ENCODE data around the gene CD68. TPM values are rescaled to one million over a fixed set of nuclear protein-coding genes. Genes with fewer than 3 reads are reported as not detected.

CD68 gene, protein sequence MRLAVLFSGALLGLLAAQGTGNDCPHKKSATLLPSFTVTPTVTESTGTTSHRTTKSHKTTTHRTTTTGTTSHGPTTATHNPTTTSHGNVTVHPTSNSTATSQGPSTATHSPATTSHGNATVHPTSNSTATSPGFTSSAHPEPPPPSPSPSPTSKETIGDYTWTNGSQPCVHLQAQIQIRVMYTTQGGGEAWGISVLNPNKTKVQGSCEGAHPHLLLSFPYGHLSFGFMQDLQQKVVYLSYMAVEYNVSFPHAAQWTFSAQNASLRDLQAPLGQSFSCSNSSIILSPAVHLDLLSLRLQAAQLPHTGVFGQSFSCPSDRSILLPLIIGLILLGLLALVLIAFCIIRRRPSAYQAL
- total RNA-seq = 1 to 10 TPM; 3.8 to 4.4 TPM

- Mint-ChIP-seq H3K27me3 (no peaks in the 10 kb centered on the region), H3K9me3 (no peaks in the 10 kb centered on the region), H3K36me3 (ENCODE audit: low read depth) (peaks cover 71% of the 10 kb centered on the region), H3K4me3 (peak within 1 kb of the TSS; percentile 16), H3K4me1 (peaks cover 89% of the 10 kb centered on the region), H3K27ac (peak within 1 kb of the TSS; percentile 80)
- DNase-seq = peak; percentile 52
- CTCF ChIA-PET = interaction anchor here (1.6 to 3.5 kb wide), 3 partner anchors 18 to 142 kb away, joined by 5 to 14 read pairs (median 14); partner anchors contain the start of genes SENP3, TP53 and WRAP53
- POLR2A ChIA-PET = no interaction called here
Observed at GRCh38 chr17:7579001-7579833, at the start of gene CD68. TSS of gene CD68 (plus strand) at chr17:7579638. CDS start at chr17:7579678, 40 bp downstream.

DNA sequence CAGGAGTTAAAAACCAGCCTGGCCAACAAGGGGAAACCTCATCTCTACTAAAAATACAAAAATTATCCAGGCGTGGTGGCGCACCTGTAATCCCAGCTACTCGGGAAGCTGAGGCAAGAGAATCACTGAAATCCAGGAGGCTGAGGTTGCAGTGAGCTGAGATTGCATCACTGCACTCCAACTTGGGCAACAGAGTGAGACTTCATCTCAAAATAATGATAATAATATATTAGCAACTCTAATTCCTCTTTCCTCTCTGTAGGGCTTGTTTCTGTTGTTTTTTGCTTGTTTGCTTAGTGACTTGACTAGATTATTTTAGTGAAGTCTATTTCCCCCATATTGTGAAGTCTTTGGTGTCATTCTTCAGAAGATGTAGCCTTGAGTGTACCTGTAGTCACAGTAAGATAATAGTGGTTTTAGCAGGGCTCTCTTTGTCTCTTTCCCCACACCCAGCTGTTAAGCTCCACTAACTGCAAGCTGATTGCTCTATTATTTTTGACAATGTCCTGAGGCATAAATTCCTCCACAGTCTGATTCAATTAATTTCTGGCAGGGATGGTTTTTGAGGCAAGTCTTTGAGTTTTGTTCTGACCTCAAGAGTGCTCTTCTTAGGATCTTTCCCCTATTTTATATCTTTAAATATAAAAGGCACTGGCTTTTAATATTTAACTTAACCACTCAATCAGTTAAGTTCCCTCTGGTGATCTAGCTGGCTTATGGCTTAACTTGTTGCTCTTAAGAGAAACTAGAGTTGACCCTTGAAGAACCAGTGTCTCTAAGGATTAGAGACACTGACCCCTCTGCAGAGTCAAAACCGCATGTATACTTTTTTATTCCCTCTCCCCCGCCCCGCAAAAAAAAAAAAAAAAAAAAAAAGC is 49.2 kb upstream of the CD68 start:
- DNase-seq = no peak
- Mint-ChIP-seq H3K4me1 (no peaks in the 10 kb centered on the region), H3K9me3 (peaks cover 20% of the 10 kb centered on the region), H3K36me3 (ENCODE audit: low read depth) (peaks cover 7% of the 10 kb centered on the region), H3K27ac (no peak overlapping the region), H3K27me3 (no peaks in the 10 kb centered on the region), H3K4me3 (no peak overlapping the region)
- ChIA-PET CTCF (interaction anchor here (1.0 kb wide), 1 partner anchor 17 kb away, joined by 5 read pairs; no protein-coding TSS in a partner anchor), POLR2A (no interaction called here)

DNA sequence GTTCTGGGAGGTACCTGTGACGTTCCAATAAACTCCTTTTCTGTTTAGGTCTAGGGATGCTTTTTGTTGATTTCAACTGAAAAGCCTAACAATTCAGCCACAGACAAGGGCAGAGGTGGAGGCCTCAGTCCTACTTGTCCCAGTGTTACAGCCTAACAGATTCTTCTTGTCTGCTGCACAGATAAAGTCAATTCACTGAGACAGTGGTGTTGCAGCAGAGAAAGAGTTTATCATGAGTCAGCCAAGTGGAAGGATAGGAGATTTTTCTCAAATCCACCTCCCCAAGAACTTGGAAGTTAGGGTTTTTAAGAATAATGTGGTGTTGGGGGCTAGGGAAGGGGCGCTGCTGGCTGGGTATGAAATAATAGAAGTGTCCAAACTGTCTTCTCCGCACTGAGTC is 41.4 kb upstream of the CD68 start:
- H3K27ac Mint-ChIP-seq = no peak overlapping the region
- H3K4me3 Mint-ChIP-seq = no peak overlapping the region
- ChIA-PET POLR2A (no interaction called here), CTCF (no interaction called here)
- no peaks in the 10 kb centered on the region for H3K4me1 Mint-ChIP-seq
- H3K9me3 Mint-ChIP-seq = peaks cover 13% of the 10 kb centered on the region
- peaks cover 5% of the 10 kb centered on the region for H3K36me3 Mint-ChIP-seq (ENCODE audit: low read depth)
- peaks cover under 1% of the 10 kb centered on the region for H3K27me3 Mint-ChIP-seq
- no peak for DNase-seq

GRCh38 chr17:7538891-7539545 is 40.4 kb upstream of the CD68 start:
- CTCF ChIA-PET = no interaction called here
- no peak overlapping the region for H3K27ac Mint-ChIP-seq
- no peak overlapping the region for H3K4me3 Mint-ChIP-seq
- H3K4me1 Mint-ChIP-seq = no peaks in the 10 kb centered on the region
- no peak for DNase-seq
- POLR2A ChIA-PET = no interaction called here
- H3K27me3 Mint-ChIP-seq = peaks cover 9% of the 10 kb centered on the region
- H3K36me3 Mint-ChIP-seq (ENCODE audit: low read depth) = peaks cover 5% of the 10 kb centered on the region
- H3K9me3 Mint-ChIP-seq = peaks cover 13% of the 10 kb centered on the region

DNA sequence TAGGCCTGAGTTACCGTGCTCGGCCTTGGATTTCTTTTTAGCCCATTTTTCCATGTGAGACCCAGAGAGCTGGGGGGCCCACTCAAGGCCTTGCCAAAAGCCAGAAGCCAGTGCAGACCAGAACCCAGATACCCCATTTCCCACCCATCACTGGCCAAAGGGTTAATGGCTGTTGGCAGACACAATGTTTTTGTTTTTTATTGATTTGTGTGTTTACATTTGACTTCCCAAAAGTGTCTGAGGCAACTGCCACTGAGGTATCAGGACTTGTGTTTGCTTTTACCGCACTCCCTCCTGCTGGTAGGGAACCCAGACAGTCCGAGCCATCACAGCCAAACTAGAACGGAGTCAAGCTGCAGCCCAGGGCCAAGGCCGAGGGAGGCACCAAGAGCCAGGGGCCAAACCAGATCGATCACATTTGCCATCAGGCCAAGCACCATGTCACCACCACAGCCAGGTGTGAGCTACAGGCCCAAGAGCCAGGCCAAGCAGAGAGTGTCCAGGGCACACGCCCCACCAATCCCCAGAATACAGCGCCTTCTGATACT is 38.3 kb upstream of the CD68 start:
- no peak for DNase-seq
- Mint-ChIP-seq H3K9me3 (peaks cover 13% of the 10 kb centered on the region), H3K4me1 (no peaks in the 10 kb centered on the region), H3K36me3 (ENCODE audit: low read depth) (peaks cover 5% of the 10 kb centered on the region), H3K27ac (no peak overlapping the region), H3K27me3 (peaks cover 9% of the 10 kb centered on the region), H3K4me3 (no peak overlapping the region)
- ChIA-PET CTCF (interaction anchor here (0.6 to 1.2 kb wide), 4 partner anchors 19 to 104 kb away, joined by 3 to 5 read pairs (median 3); no protein-coding TSS in a partner anchor), POLR2A (no interaction called here)

GRCh38 chr17:7544911-7545310 is 34.5 kb upstream of the CD68 start:
- Mint-ChIP-seq H3K4me3 (no peak overlapping the region), H3K9me3 (no peaks in the 10 kb centered on the region), H3K4me1 (peaks cover 17% of the 10 kb centered on the region), H3K27me3 (peaks cover 9% of the 10 kb centered on the region), H3K27ac (no peak overlapping the region), H3K36me3 (ENCODE audit: low read depth) (peaks cover 5% of the 10 kb centered on the region)
- CTCF ChIA-PET = interaction anchor here (6.0 kb wide), 1 partner anchor 16 kb away, joined by 38 read pairs; the partner anchor contains the start of gene SENP3
- DNase-seq = no peak
- POLR2A ChIA-PET = no interaction called here

- CTCF ChIA-PET = interaction anchor here (1.2 to 6.0 kb wide), 5 partner anchors 10 to 255 kb away, joined by 3 to 38 read pairs (median 4); partner anchors contain the start of genes SENP3 and TNFSF13
- Mint-ChIP-seq H3K27me3 (peaks cover 2% of the 10 kb centered on the region), H3K4me3 (peak within 1 kb of the TSS; percentile 86), H3K27ac (peak within 1 kb of the TSS; percentile 90), H3K9me3 (no peaks in the 10 kb centered on the region), H3K4me1 (peaks cover 55% of the 10 kb centered on the region), H3K36me3 (ENCODE audit: low read depth) (peaks cover 32% of the 10 kb centered on the region)
- DNase-seq = peak; percentile 69
- POLR2A ChIA-PET = no interaction called here
Observed at GRCh38 chr17:7548585-7549400, 30.6 kb upstream of the CD68 start, which contains the start of gene TNFSF12. TSS of gene TNFSF12 (plus strand) at chr17:7549058. CDS start at chr17:7549154, 96 bp downstream.

- peak overlapping the region; percentile 87 for H3K27ac Mint-ChIP-seq
- H3K36me3 Mint-ChIP-seq (ENCODE audit: low read depth) = peaks cover 36% of the 10 kb centered on the region
- no peaks in the 10 kb centered on the region for H3K9me3 Mint-ChIP-seq
- H3K27me3 Mint-ChIP-seq = no peaks in the 10 kb centered on the region
- CTCF ChIA-PET = interaction anchor here (1.2 to 6.0 kb wide), 4 partner anchors 9 to 256 kb away, joined by 3 to 38 read pairs (median 4); partner anchors contain the start of genes SENP3 and TNFSF13
- peak; percentile 53 for DNase-seq
- POLR2A ChIA-PET = no interaction called here
- H3K4me1 Mint-ChIP-seq = peaks cover 58% of the 10 kb centered on the region
- H3K4me3 Mint-ChIP-seq = peak overlapping the region; percentile 84
Observed at GRCh38 chr17:7549401-7550055, 29.9 kb upstream of the CD68 start.

DNA sequence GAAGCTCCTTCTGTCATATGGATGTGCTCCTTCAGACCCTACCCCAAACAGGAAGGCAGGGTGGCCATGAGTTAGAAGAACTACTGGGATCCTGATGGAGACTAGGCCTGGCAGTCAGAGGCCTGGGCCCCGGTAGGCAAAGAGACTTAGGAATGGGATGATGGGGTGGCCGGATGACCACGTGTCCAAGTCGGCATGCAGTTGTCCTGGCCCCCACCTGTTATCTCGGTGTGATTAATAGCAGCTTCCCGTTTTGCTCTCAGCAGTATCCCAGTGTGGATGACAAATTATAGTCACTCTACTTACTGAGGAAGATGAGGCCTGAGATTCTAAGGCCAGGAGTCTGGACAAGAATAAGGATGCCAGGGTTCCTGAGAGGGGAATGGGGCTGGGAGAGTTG is 29.1 kb upstream of the CD68 start:
- Mint-ChIP-seq H3K36me3 (ENCODE audit: low read depth) (peaks cover 43% of the 10 kb centered on the region), H3K9me3 (no peaks in the 10 kb centered on the region), H3K27me3 (no peaks in the 10 kb centered on the region), H3K27ac (peak overlapping the region; percentile 87), H3K4me3 (peak overlapping the region; percentile 84), H3K4me1 (peaks cover 62% of the 10 kb centered on the region)
- no peak for DNase-seq
- ChIA-PET CTCF (interaction anchor here (1.2 to 6.0 kb wide), 2 partner anchors 11 to 37 kb away, joined by 3 to 38 read pairs; partner anchors contain the start of gene SENP3), POLR2A (no interaction called here)

- no peak for DNase-seq
- CTCF ChIA-PET = interaction anchor here (0.8 to 1.8 kb wide), 3 partner anchors 9 to 38 kb away, joined by 4 to 14 read pairs (median 7); no protein-coding TSS in a partner anchor
- Mint-ChIP-seq H3K27ac (peak overlapping the region; percentile 85), H3K36me3 (ENCODE audit: low read depth) (peaks cover 48% of the 10 kb centered on the region), H3K4me1 (peaks cover 67% of the 10 kb centered on the region), H3K27me3 (no peaks in the 10 kb centered on the region), H3K9me3 (no peaks in the 10 kb centered on the region), H3K4me3 (peak overlapping the region; percentile 84)
- POLR2A ChIA-PET = no interaction called here
Observed at GRCh38 chr17:7551396-7551795, 28.0 kb upstream of the CD68 start.
